ENCODE results near the gene ERICH4. TPM values are rescaled to one million over a fixed set of nuclear protein-coding genes. Genes with fewer than 3 reads are reported as not detected.

Gene ERICH4
- total RNA-seq, 2 experiments from 2014 or later = not detected

- POLR2A ChIA-PET = no interaction called here
- CTCF ChIA-PET = no interaction called here
- H3K36me3 Mint-ChIP-seq = peaks cover 21% of the 10 kb centered on the region
Observed at GRCh38 chr19:41416194-41416674, 26.7 kb upstream of the ERICH4 start.

GRCh38 chr19:41420101-41420880 is 22.7 kb upstream of the ERICH4 start:
- Mint-ChIP-seq H3K4me1 (ENCODE audit: low read depth) (no peaks in the 10 kb centered on the region), H3K27ac (no peak overlapping the region), H3K4me3 (no peak overlapping the region), H3K36me3 (peaks cover 16% of the 10 kb centered on the region), H3K27me3 (no peaks in the 10 kb centered on the region), H3K9me3 (no peaks in the 10 kb centered on the region)
- DNase-seq = no peak
- CTCF ChIA-PET = interaction anchor here (0.7 kb wide), 1 partner anchor 149 kb away, joined by 3 read pairs; no protein-coding TSS in a partner anchor
- intact Hi-C loops (cut with micrococcal nuclease) = no loop called here
- POLR2A ChIA-PET = no interaction called here

More at GRCh38 chr19:41416194-41416674, 26.7 kb upstream of the ERICH4 start:
- H3K27ac Mint-ChIP-seq = no peak overlapping the region
- no peaks in the 10 kb centered on the region for H3K27me3 Mint-ChIP-seq
- no peak for DNase-seq
- H3K4me1 Mint-ChIP-seq (ENCODE audit: low read depth) = no peaks in the 10 kb centered on the region
- no peak overlapping the region for H3K4me3 Mint-ChIP-seq
- H3K9me3 Mint-ChIP-seq = no peaks in the 10 kb centered on the region
- intact Hi-C loops (cut with micrococcal nuclease) = no loop called here

DNA sequence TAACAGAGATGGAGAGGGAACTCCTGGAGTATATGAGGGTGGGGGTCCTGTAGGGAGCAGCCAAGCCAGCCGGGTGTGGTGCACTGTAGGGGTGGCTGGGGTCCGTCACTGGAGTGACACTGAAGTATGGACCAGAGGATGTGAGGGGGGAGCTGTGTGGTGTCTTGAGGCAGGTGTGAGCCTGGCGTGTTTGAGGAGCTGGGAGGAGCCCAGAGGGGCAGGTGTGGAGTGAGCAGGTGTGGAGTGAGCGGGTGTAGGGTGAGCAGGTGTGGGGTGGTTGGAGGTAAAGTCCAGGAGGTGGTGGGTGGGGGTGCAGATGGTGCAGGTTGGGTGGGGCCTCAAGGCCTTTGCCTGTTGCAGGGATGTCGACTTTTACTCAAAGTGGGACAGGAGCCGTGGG is 21.6 kb upstream of the ERICH4 start:
- ChIA-PET POLR2A (no interaction called here), CTCF (no interaction called here)
- peaks cover 16% of the 10 kb centered on the region for H3K36me3 Mint-ChIP-seq

GRCh38 chr19:41421973-41422372 is 21.0 kb upstream of the ERICH4 start:
- POLR2A ChIA-PET = no interaction called here
- DNase-seq = no peak
- Mint-ChIP-seq H3K27me3 (no peaks in the 10 kb centered on the region), H3K9me3 (no peaks in the 10 kb centered on the region), H3K4me1 (ENCODE audit: low read depth) (peaks cover 5% of the 10 kb centered on the region), H3K27ac (no peak overlapping the region), H3K4me3 (no peak overlapping the region), H3K36me3 (peaks cover 16% of the 10 kb centered on the region)
- CTCF ChIA-PET = no interaction called here
- intact Hi-C loops (cut with micrococcal nuclease) = no loop called here

More for the DNA sequence above, 21.6 kb upstream of the ERICH4 start:
- Mint-ChIP-seq H3K27me3 (no peaks in the 10 kb centered on the region), H3K4me3 (no peak overlapping the region), H3K27ac (no peak overlapping the region), H3K4me1 (ENCODE audit: low read depth) (peaks cover 2% of the 10 kb centered on the region), H3K9me3 (no peaks in the 10 kb centered on the region)
- intact Hi-C loops (cut with micrococcal nuclease) = no loop called here
- DNase-seq = no peak

GRCh38 chr19:41422456-41422855 is 20.5 kb upstream of the ERICH4 start:
- H3K9me3 Mint-ChIP-seq = no peaks in the 10 kb centered on the region
- H3K4me1 Mint-ChIP-seq (ENCODE audit: low read depth) = peaks cover 7% of the 10 kb centered on the region
- no peak overlapping the region for H3K27ac Mint-ChIP-seq
- H3K36me3 Mint-ChIP-seq = peaks cover 16% of the 10 kb centered on the region
- ChIA-PET POLR2A (no interaction called here), CTCF (no interaction called here)
- H3K27me3 Mint-ChIP-seq = no peaks in the 10 kb centered on the region
- intact Hi-C loops (cut with micrococcal nuclease) = no loop called here
- no peak for DNase-seq
- H3K4me3 Mint-ChIP-seq = no peak overlapping the region

DNA sequence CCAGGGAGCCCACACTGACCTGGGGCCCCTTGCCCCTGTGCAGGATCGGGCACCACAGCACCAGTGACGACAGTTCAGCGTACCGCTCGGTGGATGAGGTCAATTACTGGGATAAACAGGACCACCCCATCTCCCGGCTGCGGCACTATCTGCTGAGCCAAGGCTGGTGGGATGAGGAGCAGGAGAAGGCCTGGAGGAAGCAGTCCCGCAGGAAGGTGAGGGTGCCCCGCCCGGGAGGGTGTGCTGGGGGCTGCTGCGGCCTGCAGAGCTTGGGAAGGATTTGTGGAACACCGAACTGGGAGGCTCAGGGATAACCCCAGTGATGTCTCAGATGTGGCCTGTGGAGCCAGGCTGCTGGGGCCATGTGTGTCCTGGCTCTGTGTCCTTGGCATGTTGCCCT is 20.0 kb upstream of the ERICH4 start:
- intact Hi-C loops (cut with micrococcal nuclease) = no loop called here
- Mint-ChIP-seq H3K27me3 (no peaks in the 10 kb centered on the region), H3K27ac (no peak overlapping the region), H3K4me3 (no peak overlapping the region), H3K36me3 (peaks cover 16% of the 10 kb centered on the region), H3K9me3 (no peaks in the 10 kb centered on the region), H3K4me1 (ENCODE audit: low read depth) (peaks cover 12% of the 10 kb centered on the region)
- ChIA-PET CTCF (no interaction called here), POLR2A (no interaction called here)
- no peak for DNase-seq

DNA sequence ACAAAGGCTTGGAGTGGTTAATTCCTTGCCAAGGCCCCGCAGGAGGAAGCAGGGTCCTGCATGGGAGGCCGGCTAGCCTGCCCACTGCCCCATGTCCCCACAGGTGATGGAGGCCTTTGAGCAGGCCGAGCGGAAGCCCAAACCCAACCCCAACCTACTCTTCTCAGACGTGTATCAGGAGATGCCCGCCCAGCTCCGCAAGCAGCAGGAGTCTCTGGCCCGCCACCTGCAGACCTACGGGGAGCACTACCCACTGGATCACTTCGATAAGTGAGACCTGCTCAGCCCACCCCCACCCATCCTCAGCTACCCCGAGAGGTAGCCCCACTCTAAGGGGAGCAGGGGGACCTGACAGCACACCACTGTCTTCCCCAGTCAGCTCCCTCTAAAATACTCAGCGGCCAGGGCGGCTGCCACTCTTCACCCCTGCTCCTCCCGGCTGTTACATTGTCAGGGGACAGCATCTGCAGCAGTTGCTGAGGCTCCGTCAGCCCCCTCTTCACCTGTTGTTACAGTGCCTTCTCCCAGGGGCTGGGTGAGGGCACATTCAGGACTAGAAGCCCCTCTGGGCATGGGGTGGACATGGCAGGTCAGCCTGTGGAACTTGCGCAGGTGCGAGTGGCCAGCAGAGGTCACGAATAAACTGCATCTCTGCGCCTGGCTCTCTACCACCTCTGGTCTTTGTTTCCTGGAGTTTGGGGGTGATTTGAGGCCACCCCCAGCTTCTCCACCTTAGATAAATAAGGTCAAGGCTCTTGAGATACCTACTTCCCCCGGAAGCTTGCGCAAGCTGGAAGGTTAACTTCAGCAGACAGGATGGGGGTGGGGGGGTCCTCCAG is 18.4 kb upstream of the ERICH4 start:
- peaks cover 9% of the 10 kb centered on the region for H3K36me3 Mint-ChIP-seq
- no peak overlapping the region for H3K4me3 Mint-ChIP-seq
- H3K4me1 Mint-ChIP-seq (ENCODE audit: low read depth) = peaks cover 21% of the 10 kb centered on the region
- H3K27ac Mint-ChIP-seq = no peak overlapping the region
- H3K9me3 Mint-ChIP-seq = no peaks in the 10 kb centered on the region
- CTCF ChIA-PET = interaction anchor here (0.7 kb wide), 1 partner anchor 256 kb away, joined by 3 read pairs; no protein-coding TSS in a partner anchor
- intact Hi-C loops (cut with micrococcal nuclease) = no loop called here
- H3K27me3 Mint-ChIP-seq = no peaks in the 10 kb centered on the region
- DNase-seq = no peak
- POLR2A ChIA-PET = interaction anchor here (0.6 kb wide), 1 partner anchor 126 kb away, joined by 3 read pairs; no protein-coding TSS in a partner anchor

DNA sequence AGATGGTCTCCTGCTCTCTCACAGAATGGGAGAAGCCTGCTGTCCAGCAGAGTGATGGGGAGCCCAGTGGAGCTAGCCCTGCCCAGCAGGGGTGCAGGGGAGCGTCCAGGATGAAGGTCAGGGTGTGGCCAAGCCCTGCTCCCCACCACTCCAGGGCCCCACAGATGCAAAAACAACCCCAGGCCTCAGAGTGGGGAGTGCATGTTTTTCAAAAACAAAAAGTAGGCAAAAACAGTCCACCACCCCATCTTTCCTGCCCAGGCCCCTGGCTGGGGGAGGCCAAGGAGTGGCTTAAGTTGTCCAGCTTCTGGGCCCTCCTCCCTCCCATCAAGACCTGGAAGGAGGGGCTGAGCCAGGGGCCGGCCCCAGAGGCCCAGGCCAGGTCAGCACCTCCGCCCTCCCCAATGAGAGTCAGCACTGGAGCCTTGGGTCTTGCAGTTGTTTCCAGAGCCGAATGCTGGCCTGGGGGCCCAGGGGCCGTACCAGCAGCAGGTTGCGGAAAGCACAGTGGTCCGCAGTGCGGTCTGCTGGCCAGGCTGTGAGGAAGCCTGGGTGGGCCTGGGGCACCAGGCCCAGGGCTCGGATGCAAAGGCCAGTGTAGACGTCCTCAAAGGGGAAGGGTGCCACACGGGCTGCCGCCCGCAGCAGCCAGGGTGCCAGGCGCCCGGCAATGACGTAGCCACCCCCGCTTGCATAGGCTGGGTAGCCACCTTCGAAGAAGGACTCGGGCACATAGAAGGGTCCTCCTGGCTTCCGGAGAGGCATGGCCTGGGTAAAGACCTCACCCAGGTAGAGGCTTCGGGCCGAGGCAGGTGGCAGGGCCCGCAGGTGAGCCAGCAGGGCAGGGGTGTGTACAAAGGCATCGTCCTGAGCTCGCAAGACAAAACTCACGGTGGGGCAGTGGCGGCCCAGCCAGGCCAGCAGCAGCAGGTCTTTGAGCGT is 17.5 kb upstream of the ERICH4 start:
- ChIA-PET CTCF (no interaction called here), POLR2A (no interaction called here)
- no peak overlapping the region for H3K27ac Mint-ChIP-seq
- peaks cover 9% of the 10 kb centered on the region for H3K36me3 Mint-ChIP-seq
- peaks cover 21% of the 10 kb centered on the region for H3K4me1 Mint-ChIP-seq (ENCODE audit: low read depth)
- intact Hi-C loops (cut with micrococcal nuclease) = no loop called here
- H3K27me3 Mint-ChIP-seq = no peaks in the 10 kb centered on the region
- DNase-seq = no peak
- no peak overlapping the region for H3K4me3 Mint-ChIP-seq
- H3K9me3 Mint-ChIP-seq = no peaks in the 10 kb centered on the region

DNA sequence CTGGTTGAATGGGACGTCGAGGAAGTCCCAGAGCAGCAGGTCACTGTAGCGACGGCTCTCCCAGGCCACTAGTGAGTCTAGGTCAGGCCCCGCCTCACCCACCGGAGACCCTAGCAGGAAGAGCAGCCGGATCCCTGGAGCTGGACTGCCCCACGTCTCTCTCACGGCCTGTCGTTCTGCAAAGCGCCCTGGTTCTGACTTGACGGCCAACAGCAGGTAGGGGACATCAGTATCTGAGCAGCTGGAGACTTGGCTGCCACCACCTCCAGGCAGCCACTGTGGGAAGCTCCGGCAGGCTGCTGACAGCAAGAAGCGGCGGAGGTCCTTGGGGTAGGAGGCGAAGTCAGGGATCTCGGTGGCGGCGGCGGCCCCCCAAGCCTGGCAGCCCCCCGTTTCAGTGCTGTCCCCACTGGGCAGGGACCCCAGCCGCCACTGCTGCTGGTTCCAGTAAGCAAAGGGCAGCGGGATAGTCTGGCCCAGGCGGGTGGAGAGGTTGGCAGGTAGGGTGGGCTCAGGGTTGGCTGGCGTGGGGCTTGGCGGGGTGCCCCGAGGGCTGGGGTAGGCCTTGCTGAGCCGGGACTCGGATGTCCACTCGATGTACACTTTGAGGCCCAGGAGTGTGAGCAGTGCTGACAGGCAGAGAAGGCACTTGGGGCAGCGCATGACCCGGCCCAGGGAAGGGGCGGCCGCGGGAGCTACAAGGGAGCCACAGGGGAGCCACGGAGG is 16.7 kb upstream of the ERICH4 start:
- peak overlapping the region; percentile 51 for H3K27ac Mint-ChIP-seq
- H3K27me3 Mint-ChIP-seq = no peaks in the 10 kb centered on the region
- DNase-seq = no peak
- peaks cover 6% of the 10 kb centered on the region for H3K36me3 Mint-ChIP-seq
- no peak overlapping the region for H3K4me3 Mint-ChIP-seq
- ChIA-PET CTCF (interaction anchor here (1.6 kb wide), 1 partner anchor 23 kb away, joined by 6 read pairs; no protein-coding TSS in a partner anchor), POLR2A (interaction anchor here (0.7 kb wide), 1 partner anchor 75 kb away, joined by 3 read pairs; no protein-coding TSS in a partner anchor)
- no peaks in the 10 kb centered on the region for H3K9me3 Mint-ChIP-seq
- intact Hi-C loops (cut with micrococcal nuclease) = no loop called here
- H3K4me1 Mint-ChIP-seq (ENCODE audit: low read depth) = peaks cover 21% of the 10 kb centered on the region

DNA sequence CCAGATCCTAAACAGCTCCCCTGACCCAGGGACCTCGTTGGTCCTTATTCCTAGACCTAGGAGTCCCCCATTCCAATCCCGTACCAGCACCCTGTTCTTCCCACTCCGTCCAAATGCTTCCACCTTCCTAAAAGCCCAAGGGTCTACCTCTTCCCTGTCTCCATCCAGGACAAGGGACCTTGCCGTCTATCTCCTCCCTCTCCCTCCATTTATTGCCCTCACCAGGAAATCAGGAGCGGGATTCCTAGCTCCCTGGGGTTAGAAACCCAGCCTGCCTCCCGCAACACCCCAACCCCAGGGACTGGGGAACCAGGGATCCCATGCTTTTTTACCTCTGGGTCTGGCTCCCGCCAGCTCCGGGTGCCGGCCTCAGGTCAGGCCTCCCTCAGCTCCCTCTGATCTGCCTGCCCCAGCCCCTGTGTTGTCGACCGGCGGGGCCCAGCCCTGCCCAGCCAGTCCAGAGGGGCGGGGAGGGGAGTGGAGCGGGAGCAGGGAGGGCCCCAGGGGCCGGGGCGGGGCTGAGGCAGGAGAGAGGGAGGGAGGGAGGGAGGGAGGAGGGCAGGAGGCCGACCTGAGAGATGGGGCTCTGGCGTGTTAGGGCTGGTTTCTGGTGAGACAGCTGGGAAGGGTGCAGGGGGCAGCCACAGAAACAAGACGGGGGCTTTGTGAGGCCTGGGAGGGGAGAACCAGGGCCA is 15.9 kb upstream of the ERICH4 start, which contains the start of gene B3GNT8:
TSS of gene B3GNT8 (minus strand) at position 423 of the 695 bp plus-strand sequence. CDS start 596 bp downstream, outside the sequence.
- intact Hi-C loops (cut with micrococcal nuclease) = no loop called here
- Mint-ChIP-seq H3K4me3 (peak within 1 kb of the TSS; percentile 67), H3K27ac (peak within 1 kb of the TSS; percentile 85), H3K4me1 (ENCODE audit: low read depth) (peaks cover 21% of the 10 kb centered on the region), H3K9me3 (no peaks in the 10 kb centered on the region), H3K36me3 (peaks cover 11% of the 10 kb centered on the region), H3K27me3 (no peaks in the 10 kb centered on the region)
- ChIA-PET CTCF (interaction anchor here (1.6 kb wide), 1 partner anchor 22 kb away, joined by 6 read pairs; no protein-coding TSS in a partner anchor), POLR2A (interaction anchor here (0.7 kb wide), 1 partner anchor 76 kb away, joined by 3 read pairs; no protein-coding TSS in a partner anchor)
- DNase-seq = peak; percentile 67
